Mammary epithelial cell (primary cell): ENCODE measurements around the gene POLL.

Experiments
- EZH2 ChIP-seq: IDR thresholded peaks from 2 replicates; pipeline ENCODE4 v1.6.1; 2012; ENCODE audit warnings: low read length, inconsistent platforms, borderline replicate concordance
- TF ChIP-seq, protein P1 (sequence below), 2 donors: IDR thresholded peaks in 1 of 2; conservative IDR thresholded peaks in 1 of 2; 2 replicates each; pipeline ENCODE4 v1.5.1; 2011 to 2012; ENCODE audit warnings: inconsistent platforms in 2 of 2, low read length in 2 of 2, mild to moderate bottlenecking in 2 of 2, control low read depth in 1 of 2, low read depth in 1 of 2; ENCODE audit not compliant: insufficient read depth in 1 of 2; ENCODE audit errors: extremely low read depth in 1 of 2

DNA sequence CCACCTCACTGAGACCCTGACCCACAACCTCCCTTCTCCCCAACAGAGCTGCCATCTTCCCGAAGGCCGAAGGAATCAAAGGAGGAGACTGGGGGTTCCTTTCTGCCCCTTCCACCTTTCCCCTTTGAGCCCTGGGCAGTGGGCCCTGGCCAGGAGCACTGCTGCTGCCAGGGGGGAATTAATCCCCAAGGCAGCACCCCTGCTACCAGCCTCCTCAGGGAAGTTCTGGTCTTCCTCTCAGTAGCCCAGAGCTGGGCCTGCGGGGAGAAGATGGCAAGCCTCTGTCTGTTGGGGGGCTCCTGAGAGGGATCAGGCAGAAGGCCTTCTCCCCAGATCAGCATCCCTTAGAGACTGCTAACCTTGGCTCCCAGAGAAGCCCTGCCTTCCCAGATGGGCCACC is 25.6 kb upstream of the POLL start:
- TF ChIP-seq, protein P1, sequence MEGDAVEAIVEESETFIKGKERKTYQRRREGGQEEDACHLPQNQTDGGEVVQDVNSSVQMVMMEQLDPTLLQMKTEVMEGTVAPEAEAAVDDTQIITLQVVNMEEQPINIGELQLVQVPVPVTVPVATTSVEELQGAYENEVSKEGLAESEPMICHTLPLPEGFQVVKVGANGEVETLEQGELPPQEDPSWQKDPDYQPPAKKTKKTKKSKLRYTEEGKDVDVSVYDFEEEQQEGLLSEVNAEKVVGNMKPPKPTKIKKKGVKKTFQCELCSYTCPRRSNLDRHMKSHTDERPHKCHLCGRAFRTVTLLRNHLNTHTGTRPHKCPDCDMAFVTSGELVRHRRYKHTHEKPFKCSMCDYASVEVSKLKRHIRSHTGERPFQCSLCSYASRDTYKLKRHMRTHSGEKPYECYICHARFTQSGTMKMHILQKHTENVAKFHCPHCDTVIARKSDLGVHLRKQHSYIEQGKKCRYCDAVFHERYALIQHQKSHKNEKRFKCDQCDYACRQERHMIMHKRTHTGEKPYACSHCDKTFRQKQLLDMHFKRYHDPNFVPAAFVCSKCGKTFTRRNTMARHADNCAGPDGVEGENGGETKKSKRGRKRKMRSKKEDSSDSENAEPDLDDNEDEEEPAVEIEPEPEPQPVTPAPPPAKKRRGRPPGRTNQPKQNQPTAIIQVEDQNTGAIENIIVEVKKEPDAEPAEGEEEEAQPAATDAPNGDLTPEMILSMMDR (conservative IDR thresholded peaks at IDR 0.05 in 1 of 2, IDR thresholded peaks at IDR 0.05 in 1 of 2; ENCODE audit: extremely low read depth in 1 of 2, insufficient read depth in 1 of 2, low read depth in 1 of 2, low read length in 2 of 2), result no peak
- no peak for TF ChIP-seq EZH2
